Stomach (tissue), 9 donors: ENCODE data around the gene RPH3AL. TPM values are rescaled to one million over a fixed set of nuclear protein-coding genes. Genes with fewer than 3 reads are reported as not detected.
"Not testable (repeated sequence)": the region's sequence is repeated elsewhere in the genome, so short reads cannot be mapped to it uniquely, and the experiment has no call there.

Source experiments
- DNase-seq, 2 donors: peaks; one replicate each; pipeline versions ENCODE4 v3.0.0 to v3.0.0-alpha.2; 2013 to 2019
- H3K27ac ChIP-seq, 5 donors: fragments of 200-600 bp in 4 of 5; sonication (generic) in 4 of 5; one replicate each; pipeline ENCODE4 v1.5.1; 2013 to 2019; ENCODE audit warnings: mild to moderate bottlenecking in 1 of 5, moderate library complexity in 1 of 5
- H3K27me3 ChIP-seq, 3 donors: fragments of 200-600 bp; sonication (generic); one replicate each; pipeline ENCODE4 v1.5.1; 2017 to 2019; ENCODE audit warnings: mixed run types in 1 of 3
- H3K36me3 ChIP-seq, 4 donors: fragments of 200-600 bp; sonication (generic); 1 replicate in 3 of 4; 2 replicates in 1 of 4; pipeline ENCODE4 v1.5.1; 2016 to 2019
- H3K4me1 ChIP-seq, 4 donors: fragments of 200-600 bp; sonication (generic); one replicate each; pipeline ENCODE4 v1.5.1; 2016 to 2019
- H3K4me3 ChIP-seq, 4 donors: fragments of 200-600 bp; sonication (generic) in 3 of 4; one replicate each; pipeline ENCODE4 v1.5.1; 2016 to 2019; ENCODE audit warnings: mild to moderate bottlenecking in 1 of 4
- H3K9me3 ChIP-seq, 4 donors: fragments of 200-600 bp; sonication (generic); one replicate each; pipeline ENCODE4 v1.5.1; 2016 to 2019
- CTCF ChIP-seq, 7 experiments: fragments of 450-650 bp in 4 of 7; fragments of 200-600 bp in 3 of 7; sonication (generic) in 3 of 7; IDR thresholded peaks; one replicate each; pipeline ENCODE4 v1.5.1; 2016 to 2019; ENCODE audit warnings: antibody characterized with exemption in 7 of 7, control low read depth in 2 of 7, mild to moderate bottlenecking in 1 of 7
- EP300 ChIP-seq: sonication (generic); formaldehyde crosslinking; IDR thresholded peaks from one replicate; pipeline ENCODE4 v1.6.1; 2017; ENCODE audit warnings: antibody characterized with exemption
- POLR2A ChIP-seq, 4 donors: fragments of 450-650 bp; IDR thresholded peaks; one replicate each; pipeline ENCODE4 v1.6.1; 2016; ENCODE audit warnings: antibody characterized with exemption in 4 of 4, control low read depth in 2 of 4, mild to moderate bottlenecking in 1 of 4, moderate library complexity in 1 of 4
- POLR2AphosphoS5 ChIP-seq, 3 donors: sonication (generic); formaldehyde crosslinking; IDR thresholded peaks; one replicate each; pipeline ENCODE4 v1.6.1; 2016; ENCODE audit warnings: antibody characterized with exemption in 3 of 3
- WGBS, 5 donors: extraction: QIAGEN DNeasy Blood & Tissue Kit in 3 of 5; methylation state at CpG; one replicate each; pipeline versions ENCODE4 v1.1.5 to v1.1.7; 2013 to 2018; 5-methylcytosine and 5-hydroxymethylcytosine counted together
- intact Hi-C: fragments of 100-400 bp; cut with DNase I; formaldehyde crosslinking; loops from one replicate; pipeline ENCODE4 v1.15.1; 2023; ENCODE audit warnings: low total_unique reads
- polyA plus RNA-seq, 3 donors: library from polyadenylated mRNA; stranded (reverse); fragments of 200-250 nt; gene quantifications; one replicate each; pipeline ENCODE4 v1.2.3, GENCODE V29; 2013
- total RNA-seq, 5 donors: library from RNA; depleted of rRNA; stranded (reverse); fragments of >200 nt; gene quantifications; one replicate each; pipeline versions ENCODE4 v1.1.0 to v1.2.3, GENCODE V29; 2014 to 2016
- donor health status: healthy with polysubstance abuse.
- donor health status: Bipolar disorder and iron deficiency.
- donor health status: healthy.

Gene RPH3AL
- total and polyA plus RNA-seq, 8 donors, result 4.9 to 38.5 (median 17.4) TPM

GRCh38 chr17:245611-246010 lies 107.0 kb downstream of the RPH3AL start:
- TF ChIP-seq CTCF (IDR thresholded peaks at IDR 0.05) (no peak), POLR2AphosphoS5 (IDR thresholded peaks at IDR 0.05) (no peak), EP300 (no peak), POLR2A (IDR thresholded peaks at IDR 0.05) (no peak)
- no peaks in the 10 kb centered on the region for H3K27me3 ChIP-seq
- no peak for DNase-seq
- WGBS, 5 donors, result 91 to 96% (median 92%) methylated on average over 12 to 13 of the region's 13 CpGs
- H3K4me3 ChIP-seq, result no peak overlapping the region
- H3K36me3 ChIP-seq, result peaks cover 0 to 27% (median 18%) of the 10 kb centered on the region in 4 donors
- H3K9me3 ChIP-seq, result no peaks in the 10 kb centered on the region
- H3K27ac ChIP-seq, result no peak overlapping the region
- peaks cover 0 to 8% (median 5%) of the 10 kb centered on the region in 4 donors for H3K4me1 ChIP-seq
- intact Hi-C loops, result no loop called here

GRCh38 chr17:245020-245419 lies 107.6 kb downstream of the RPH3AL start:
- H3K4me1 ChIP-seq, result peaks cover 0 to 8% (median 5%) of the 10 kb centered on the region in 4 donors
- 93 to 98% (median 95%) methylated on average over 7 of the region's 7 CpGs for WGBS, 5 donors
- TF ChIP-seq CTCF (IDR thresholded peaks at IDR 0.05) (peak in 1 of 7 experiments; percentile 11), POLR2A (IDR thresholded peaks at IDR 0.05) (no peak)
- intact Hi-C loops, result no loop called here
- no peak for DNase-seq
- H3K9me3 ChIP-seq, result no peaks in the 10 kb centered on the region
- no peaks in the 10 kb centered on the region for H3K27me3 ChIP-seq
- no peak overlapping the region for H3K27ac ChIP-seq
- peaks cover 0 to 27% (median 18%) of the 10 kb centered on the region in 4 donors for H3K36me3 ChIP-seq
- H3K4me3 ChIP-seq, result no peak overlapping the region

- DNase-seq, H3K4me3 ChIP-seq, H3K4me1 ChIP-seq, H3K27ac ChIP-seq, H3K9me3 ChIP-seq, intact Hi-C loops, H3K27me3 ChIP-seq: not testable (repeated sequence)
- H3K36me3 ChIP-seq, result peaks cover 0 to 32% (median 18%) of the 10 kb centered on the region in 4 donors
Observed at GRCh38 chr17:243924-244323, 108.7 kb downstream of the RPH3AL start.

- no peak for DNase-seq
- Histone ChIP-seq H3K4me1 (peaks cover 6 to 13% (median 8%) of the 10 kb centered on the region in 4 donors), H3K4me3 (no peak overlapping the region), H3K27me3 (no peaks in the 10 kb centered on the region), H3K9me3 (no peaks in the 10 kb centered on the region), H3K27ac (no peak overlapping the region), H3K36me3 (peaks cover 0 to 15% (median 3%) of the 10 kb centered on the region in 4 donors)
- WGBS, 5 donors, result 65 to 84% (median 78%) methylated on average over 4 of the region's 4 CpGs
- intact Hi-C loops, result no loop called here
- TF ChIP-seq EP300 (no peak), POLR2A (IDR thresholded peaks at IDR 0.05) (no peak), POLR2AphosphoS5 (IDR thresholded peaks at IDR 0.05) (no peak), CTCF (IDR thresholded peaks at IDR 0.05) (no peak)
Observed at GRCh38 chr17:238964-239259, 113.7 kb downstream of the RPH3AL start.

GRCh38 chr17:238071-238963 lies 114.3 kb downstream of the RPH3AL start:
- intact Hi-C loops, result no loop called here
- WGBS, 5 donors, result 89 to 92% (median 90%) methylated on average over 23 of the region's 23 CpGs
- no peak overlapping the region for H3K27ac ChIP-seq

More at GRCh38 chr17:238071-238963, 114.3 kb downstream of the RPH3AL start:
- Histone ChIP-seq H3K9me3 (no peaks in the 10 kb centered on the region), H3K36me3 (peaks cover 0 to 15% (median 3%) of the 10 kb centered on the region in 4 donors), H3K4me3 (no peak overlapping the region), H3K4me1 (peaks cover 6 to 13% (median 10%) of the 10 kb centered on the region in 4 donors), H3K27me3 (no peaks in the 10 kb centered on the region)
- DNase-seq, result no peak
- TF ChIP-seq POLR2AphosphoS5 (IDR thresholded peaks at IDR 0.05) (no peak), EP300 (no peak), CTCF (IDR thresholded peaks at IDR 0.05) (no peak), POLR2A (IDR thresholded peaks at IDR 0.05) (no peak)
